22Rv1 (cell line): ENCODE measurements around the gene KIAA0513.

ENCODE experiments used
- ZFX ChIP-seq: fragments of 450-650 bp; IDR thresholded peaks from 2 replicates; pipeline ENCODE4 v1.6.1; 2017; ENCODE audit warnings: antibody characterized with exemption, borderline replicate concordance
- TF ChIP-seq, protein P1 (sequence below): fragments of 450-650 bp; IDR thresholded peaks from 2 replicates; pipeline ENCODE4 v1.5.1; 2017; ENCODE audit warnings: mild to moderate bottlenecking

- TF ChIP-seq, protein P1, sequence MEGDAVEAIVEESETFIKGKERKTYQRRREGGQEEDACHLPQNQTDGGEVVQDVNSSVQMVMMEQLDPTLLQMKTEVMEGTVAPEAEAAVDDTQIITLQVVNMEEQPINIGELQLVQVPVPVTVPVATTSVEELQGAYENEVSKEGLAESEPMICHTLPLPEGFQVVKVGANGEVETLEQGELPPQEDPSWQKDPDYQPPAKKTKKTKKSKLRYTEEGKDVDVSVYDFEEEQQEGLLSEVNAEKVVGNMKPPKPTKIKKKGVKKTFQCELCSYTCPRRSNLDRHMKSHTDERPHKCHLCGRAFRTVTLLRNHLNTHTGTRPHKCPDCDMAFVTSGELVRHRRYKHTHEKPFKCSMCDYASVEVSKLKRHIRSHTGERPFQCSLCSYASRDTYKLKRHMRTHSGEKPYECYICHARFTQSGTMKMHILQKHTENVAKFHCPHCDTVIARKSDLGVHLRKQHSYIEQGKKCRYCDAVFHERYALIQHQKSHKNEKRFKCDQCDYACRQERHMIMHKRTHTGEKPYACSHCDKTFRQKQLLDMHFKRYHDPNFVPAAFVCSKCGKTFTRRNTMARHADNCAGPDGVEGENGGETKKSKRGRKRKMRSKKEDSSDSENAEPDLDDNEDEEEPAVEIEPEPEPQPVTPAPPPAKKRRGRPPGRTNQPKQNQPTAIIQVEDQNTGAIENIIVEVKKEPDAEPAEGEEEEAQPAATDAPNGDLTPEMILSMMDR = no peak
- TF ChIP-seq ZFX = no peak
Measured at GRCh38 chr16:84985079-84986065, 42.2 kb upstream of the KIAA0513 start.
